ENCODE results near the gene TRAPPC3L. TPM values are rescaled to one million over a fixed set of nuclear protein-coding genes. Genes with fewer than 3 reads are reported as not detected.

TRAPPC3L gene
- total RNA-seq, 2 donors from 2014 or later: not detected

- intact Hi-C loops (cut with DNase I): loop anchor here (10.0 kb wide), 1 partner anchor 244 kb away; no protein-coding TSS in a partner anchor
- no peak overlapping the region for H3K27ac ChIP-seq
- 55 to 64% methylated on average over 3 of the region's 3 CpGs for WGBS, 2 donors
- no peaks in the 10 kb centered on the region for H3K9me3 ChIP-seq
- H3K4me1 ChIP-seq: no peaks in the 10 kb centered on the region
- no peaks in the 10 kb centered on the region for H3K36me3 ChIP-seq (replicated peaks in 1 of 2; ENCODE audit: insufficient read depth in 1 of 2, low read depth in 2 of 2)
- no peak overlapping the region for H3K4me3 ChIP-seq
- no peak for TF ChIP-seq POLR2A (IDR thresholded peaks at IDR 0.05)
- no peak for TF ChIP-seq CTCF (IDR thresholded peaks at IDR 0.05)
- DNase-seq (no peak), ATAC-seq (no peak)
- peaks cover 0 to 3% of the 10 kb centered on the region in 2 donors for H3K27me3 ChIP-seq
Measured at GRCh38 chr6:116528780-116529179, 16.7 kb downstream of the TRAPPC3L start.

GRCh38 chr6:116528133-116528532 is 17.4 kb downstream of the TRAPPC3L start:
- WGBS, 2 donors: 74 to 78% methylated on average over 1 of the region's 1 CpG
- TF ChIP-seq POLR2A (IDR thresholded peaks at IDR 0.05) (no peak), CTCF (IDR thresholded peaks at IDR 0.05) (no peak)
- no peaks in the 10 kb centered on the region for H3K36me3 ChIP-seq (replicated peaks in 1 of 2; ENCODE audit: insufficient read depth in 1 of 2, low read depth in 2 of 2)
- no peaks in the 10 kb centered on the region for H3K9me3 ChIP-seq
- no peak for ATAC-seq
- no peak overlapping the region for H3K4me3 ChIP-seq
- intact Hi-C loops (cut with DNase I): loop anchor here (10.0 kb wide), 1 partner anchor 243 kb away; no protein-coding TSS in a partner anchor
- H3K27me3 ChIP-seq: peaks cover 0 to 3% of the 10 kb centered on the region in 2 donors
- no peak overlapping the region for H3K27ac ChIP-seq
- no peak for DNase-seq
- no peaks in the 10 kb centered on the region for H3K4me1 ChIP-seq

- Histone ChIP-seq H3K27me3 (no peaks in the 10 kb centered on the region), H3K27ac (no peak overlapping the region), H3K36me3 (replicated peaks in 1 of 2; ENCODE audit: insufficient read depth in 1 of 2, low read depth in 2 of 2) (no peaks in the 10 kb centered on the region), H3K4me1 (no peaks in the 10 kb centered on the region), H3K9me3 (no peaks in the 10 kb centered on the region), H3K4me3 (no peak overlapping the region)
- WGBS, 2 donors: 74% methylated on average over 2 of the region's 2 CpGs
- intact Hi-C loops (cut with DNase I): loop anchor here (10.0 kb wide), 1 partner anchor 239 kb away; no protein-coding TSS in a partner anchor
- DNase-seq (no peak), ATAC-seq (no peak)
- TF ChIP-seq CTCF (IDR thresholded peaks at IDR 0.05) (no peak), POLR2A (IDR thresholded peaks at IDR 0.05) (no peak)
Measured at GRCh38 chr6:116524236-116524635, 21.2 kb downstream of the TRAPPC3L start.

DNA sequence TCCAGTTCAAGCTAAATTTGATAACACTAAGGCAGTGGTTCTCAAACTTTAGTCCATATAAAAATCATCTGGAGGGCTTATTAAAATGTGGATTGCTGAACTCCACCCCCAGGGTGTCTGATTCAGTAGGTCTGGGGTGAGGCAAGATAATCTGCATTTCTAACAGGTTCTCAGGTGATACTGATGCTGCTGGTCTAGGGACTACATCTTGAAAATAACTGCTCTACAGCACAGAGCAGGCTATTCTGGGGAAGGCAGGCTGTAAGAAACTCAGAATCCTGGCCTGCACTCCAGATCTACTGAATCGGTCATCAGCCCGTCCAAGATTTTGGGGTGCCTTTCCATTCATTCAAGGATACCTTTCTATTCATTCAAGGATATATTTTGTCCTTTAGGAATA is 22.6 kb downstream of the TRAPPC3L start:
- Histone ChIP-seq H3K36me3 (replicated peaks in 1 of 2; ENCODE audit: insufficient read depth in 1 of 2, low read depth in 2 of 2) (no peaks in the 10 kb centered on the region), H3K27ac (no peak overlapping the region), H3K4me1 (no peaks in the 10 kb centered on the region), H3K4me3 (no peak overlapping the region), H3K27me3 (no peaks in the 10 kb centered on the region), H3K9me3 (no peaks in the 10 kb centered on the region)
- WGBS, 2 donors: 73 to 74% methylated on average over 2 of the region's 2 CpGs
- intact Hi-C loops (cut with DNase I): loop anchor here (10.0 kb wide), 1 partner anchor 238 kb away; no protein-coding TSS in a partner anchor
- ATAC-seq: no peak
- TF ChIP-seq POLR2A (IDR thresholded peaks at IDR 0.05): no peak
- no peak for TF ChIP-seq CTCF (IDR thresholded peaks at IDR 0.05)
- no peak for DNase-seq

Measured in body of pancreas (tissue), 4 donors.